NOMO-1 treated with DMSO at 0.1 percent for 48 hours (cell line): ENCODE data around the gene WDR53.
"Not testable (repeated sequence)": the region's sequence is repeated elsewhere in the genome, so short reads cannot be mapped to it uniquely, and the experiment has no call there.

Source experiments
- DNase-seq: peaks from one replicate; lab custom pipeline; 2025; ENCODE audit not compliant: unreplicated experiment; lab: John Stamatoyannopoulos, UW

Gene WDR53

GRCh38 chr3:196568246-196569002 is at the start of gene WDR53, which contains the start of gene FBXO45:
Gene WDR53, minus strand, starts transcription at chr3:196568554. Its CDS starts 7,079 bp downstream, at chr3:196561475.
Gene FBXO45, plus strand, starts transcription at chr3:196568660. Its CDS starts 325 bp downstream, at chr3:196568985.
- DNase-seq: peak; percentile 99

- peak; percentile 80 for DNase-seq
Measured at GRCh38 chr3:196617256-196617655, 48.9 kb upstream of the WDR53 start.

DNA sequence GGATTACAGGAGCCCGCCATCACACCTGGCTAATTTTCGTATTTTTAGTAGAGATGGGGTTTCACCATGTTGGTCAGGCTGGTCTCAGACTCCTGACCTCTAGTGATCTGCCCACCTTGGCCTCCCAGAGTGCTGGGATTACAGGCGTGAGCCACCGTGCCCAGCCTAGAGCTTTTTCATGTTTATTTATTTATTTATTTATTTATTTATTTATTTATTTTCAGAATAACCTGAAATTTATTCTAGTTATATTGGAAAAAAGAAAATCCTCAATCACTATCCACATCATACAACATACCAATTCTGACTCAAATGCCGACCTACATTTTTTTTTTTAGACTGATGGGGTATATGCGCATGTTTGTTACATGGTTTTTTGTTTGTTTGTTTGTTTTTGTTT is 46.9 kb upstream of the WDR53 start:
- DNase-seq: not testable (repeated sequence)

GRCh38 chr3:196611761-196612483 is 43.6 kb upstream of the WDR53 start:
- no peak for DNase-seq

DNA sequence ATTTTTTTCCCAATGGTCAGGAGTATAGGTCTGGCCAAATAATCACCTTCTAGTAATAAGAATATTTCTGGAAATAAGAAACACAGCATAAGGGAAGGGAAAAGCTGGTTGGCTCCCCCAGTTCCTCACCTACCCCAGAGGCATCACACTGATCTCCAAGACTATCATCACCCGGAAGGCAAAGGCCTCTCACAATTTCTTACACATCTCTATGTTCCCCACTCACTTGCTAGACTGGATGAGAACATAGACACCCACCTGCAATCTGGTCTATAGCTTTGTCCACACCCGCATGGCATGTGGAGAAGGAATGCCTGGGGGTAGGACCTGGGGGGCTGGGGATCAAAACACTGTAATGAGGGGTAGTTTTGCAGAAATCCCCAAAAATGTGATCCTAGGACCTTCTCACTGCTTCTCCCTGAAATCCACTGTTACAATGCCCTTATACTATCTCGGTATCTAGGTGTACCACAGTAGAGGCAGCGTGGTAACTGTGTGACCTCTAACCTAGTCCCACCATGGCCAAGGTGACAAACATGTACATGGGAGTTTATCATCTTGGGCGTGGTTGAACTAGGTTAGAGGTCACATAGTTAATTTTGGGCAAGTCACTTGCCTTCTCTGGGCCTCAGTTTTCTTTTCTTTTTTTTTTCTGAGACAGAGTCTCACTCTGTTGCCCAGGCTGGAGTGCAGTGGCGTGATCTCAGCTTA is 41.6 kb upstream of the WDR53 start:
- peak; percentile 68 for DNase-seq

GRCh38 chr3:196609343-196609775 is 41.0 kb upstream of the WDR53 start:
- DNase-seq: peak; percentile 99

GRCh38 chr3:196608693-196609092 is 40.3 kb upstream of the WDR53 start:
- DNase-seq: no peak

- DNase-seq: no peak
Measured at GRCh38 chr3:196604548-196604947, 36.2 kb upstream of the WDR53 start.

GRCh38 chr3:196603683-196604082 is 35.3 kb upstream of the WDR53 start:
- DNase-seq: no peak

DNA sequence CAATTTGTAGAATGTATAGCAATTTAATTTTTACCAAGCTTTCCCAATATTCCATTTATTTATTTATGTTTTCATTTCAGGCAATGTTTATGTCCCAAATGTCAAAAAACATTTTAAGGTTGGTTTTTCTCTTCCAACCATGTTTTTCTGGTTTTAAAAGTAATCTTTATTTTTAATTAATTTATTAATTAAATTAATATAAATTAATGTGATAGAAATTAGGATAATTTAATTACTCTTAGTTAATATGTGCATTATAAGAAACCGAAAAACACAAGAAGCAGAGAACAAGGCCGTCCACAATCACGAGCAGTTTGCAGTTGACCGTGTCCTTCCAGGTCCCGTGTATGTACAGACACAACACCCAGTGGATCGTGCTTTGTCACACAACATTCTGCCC is 34.3 kb upstream of the WDR53 start:
- no peak for DNase-seq

DNA sequence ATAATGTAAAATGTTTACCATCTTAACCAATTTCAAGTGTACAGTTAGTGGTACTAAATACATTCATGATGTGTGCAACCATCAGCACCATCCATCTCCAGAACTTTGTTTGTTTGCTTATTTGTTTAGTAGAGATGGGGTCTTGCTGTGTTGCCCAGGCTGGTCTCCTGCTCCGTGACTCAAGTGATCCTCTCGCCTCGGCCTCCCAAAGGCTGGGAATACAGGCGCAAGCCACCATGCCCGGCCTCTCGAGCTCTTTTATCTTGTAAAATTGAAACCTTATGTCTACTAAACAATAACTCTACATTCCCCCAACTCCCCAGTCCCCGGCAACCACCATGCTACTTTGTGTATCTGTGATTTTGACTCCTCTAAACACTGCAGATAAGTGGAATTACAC is 32.0 kb upstream of the WDR53 start:
- DNase-seq: no peak

GRCh38 chr3:196599734-196600128 is 31.4 kb upstream of the WDR53 start:
- DNase-seq: no peak

- DNase-seq: peak; percentile 33
Measured at GRCh38 chr3:196597971-196598733, 29.8 kb upstream of the WDR53 start.

- DNase-seq: no peak
Measured at GRCh38 chr3:196596355-196596754, 28.0 kb upstream of the WDR53 start.

- DNase-seq: no peak
Measured at GRCh38 chr3:196590279-196590678, 21.9 kb upstream of the WDR53 start.

GRCh38 chr3:196585044-196585757 is 16.8 kb upstream of the WDR53 start:
- no peak for DNase-seq

DNA sequence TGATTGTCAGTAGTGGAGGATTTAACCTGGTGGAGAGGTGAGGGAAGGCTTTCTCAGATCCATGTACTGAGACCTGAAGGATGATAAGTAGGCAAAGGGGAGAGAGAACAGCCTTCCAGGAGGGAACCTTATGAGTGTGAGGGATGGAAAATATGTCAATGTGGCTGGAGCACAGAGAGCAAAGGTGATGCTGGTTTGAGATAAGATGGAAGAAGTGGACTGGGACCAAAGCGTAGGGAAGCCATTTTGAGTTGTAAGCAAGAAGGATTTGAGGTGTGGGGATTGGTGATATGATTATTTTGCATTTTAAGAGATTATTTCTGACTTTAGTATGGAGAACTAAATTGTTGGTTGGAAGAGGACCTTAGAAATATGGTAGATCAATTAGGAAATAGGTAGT is 4.0 kb upstream of the WDR53 start:
- DNase-seq: no peak

- not testable (repeated sequence) for DNase-seq
Measured at GRCh38 chr3:196570332-196570731, 2.0 kb upstream of the WDR53 start.

DNA sequence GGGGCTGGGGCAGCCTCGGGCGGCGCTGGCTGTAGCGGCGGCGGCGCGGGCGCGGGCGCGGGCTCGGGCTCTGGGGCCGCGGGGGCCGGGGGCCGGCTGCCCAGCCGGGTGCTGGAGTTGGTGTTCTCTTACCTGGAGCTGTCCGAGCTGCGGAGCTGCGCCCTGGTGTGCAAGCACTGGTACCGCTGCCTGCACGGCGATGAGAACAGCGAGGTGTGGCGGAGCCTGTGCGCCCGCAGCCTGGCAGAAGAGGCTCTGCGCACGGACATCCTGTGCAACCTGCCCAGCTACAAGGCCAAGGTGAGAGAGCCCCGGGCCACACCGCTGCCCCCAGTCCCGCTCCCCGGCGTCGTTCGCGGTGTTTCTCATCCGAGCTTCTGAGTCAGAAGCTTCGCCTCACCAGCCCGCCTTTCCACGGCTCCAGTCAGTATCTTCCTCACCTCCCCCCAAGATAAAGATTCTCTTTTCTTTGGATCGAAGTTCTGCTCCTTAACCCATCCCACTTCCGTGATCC is 706 bp upstream of the WDR53 start:
- peak; percentile 49 for DNase-seq

DNA sequence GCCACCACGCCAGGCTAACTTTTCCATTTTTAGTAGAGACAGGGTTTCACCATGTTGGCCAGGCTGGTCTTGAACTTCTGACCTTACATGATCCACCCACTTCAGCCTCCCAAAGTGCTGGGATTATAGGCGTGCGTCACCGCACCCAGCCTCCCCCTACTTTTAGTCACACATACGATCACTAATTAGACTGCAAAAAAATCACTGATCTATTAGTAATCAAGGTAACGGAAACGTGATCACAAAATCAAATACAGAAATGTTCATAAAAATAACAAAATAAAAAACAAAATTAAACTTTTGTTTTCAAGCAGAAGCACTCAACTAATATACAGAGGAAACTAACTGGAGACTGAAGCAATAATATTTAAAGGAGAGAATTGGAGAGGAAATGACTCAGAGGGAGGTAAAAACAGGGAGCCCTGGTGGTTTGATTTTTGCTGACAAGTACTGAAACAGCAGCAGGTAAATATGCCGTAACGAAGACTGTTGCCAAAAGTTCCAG is 4.6 kb downstream of the WDR53 start:
- peak; percentile 66 for DNase-seq
